Caki2 (cell line): ENCODE results near the gene TMC5. TPM values are rescaled to one million over a fixed set of nuclear protein-coding genes. Genes with fewer than 3 reads are reported as not detected.

Experiments used
- DNase-seq: peaks from one replicate; pipeline ENCODE4 v3.0.0-alpha.2; 2015; ENCODE audit warnings: low read depth
- in situ Hi-C: cut with HindIII; loops from 2 replicates; pipeline ENCODE4 v1.10.0; 2016; ENCODE audit warnings: low sequenced_read_pairs, low pct_unique_long_range_greater_than_20kb, mixed read lengths
- total RNA-seq: library from RNA; depleted of rRNA; stranded (reverse); fragments of >200 nt; shearing (Covaris generic); gene quantifications from 2 replicates; pipeline ENCODE4 v1.2.3, GENCODE V29; 2014; ENCODE audit warnings: low replicate concordance

The TMC5 gene
- total RNA-seq, 1 experiment from 2014 or later = 0.10 TPM

- DNase-seq = no peak
- in situ Hi-C loops = no loop called here
Measured at GRCh38 chr16:19443659-19444058, 26.0 kb downstream of the TMC5 start.

GRCh38 chr16:19446300-19446846, 28.7 kb downstream of the TMC5 start:
- no peak for DNase-seq
- in situ Hi-C loops = no loop called here

- DNase-seq = no peak
- in situ Hi-C loops = no loop called here
Measured at GRCh38 chr16:19446886-19447285, 29.2 kb downstream of the TMC5 start.

- in situ Hi-C loops = no loop called here
- no peak for DNase-seq
Measured at GRCh38 chr16:19450186-19450585, 32.5 kb downstream of the TMC5 start.

GRCh38 chr16:19458722-19459379, 41.2 kb downstream of the TMC5 start:
- DNase-seq = no peak
- in situ Hi-C loops = no loop called here

- no peak for DNase-seq
- in situ Hi-C loops = no loop called here
Measured at GRCh38 chr16:19460397-19460796, 42.7 kb downstream of the TMC5 start.

GRCh38 chr16:19463468-19464315, 46.0 kb downstream of the TMC5 start:
- in situ Hi-C loops = no loop called here
- no peak for DNase-seq

GRCh38 chr16:19468300-19468699, 50.6 kb downstream of the TMC5 start:
- DNase-seq = no peak
- in situ Hi-C loops = no loop called here

- in situ Hi-C loops = no loop called here
- DNase-seq = no peak
Measured at GRCh38 chr16:19472482-19472881, 54.8 kb downstream of the TMC5 start.

- in situ Hi-C loops = no loop called here
- DNase-seq = no peak
Measured at GRCh38 chr16:19474617-19475016, 56.9 kb downstream of the TMC5 start.

- no peak for DNase-seq
- in situ Hi-C loops = no loop called here
Measured at GRCh38 chr16:19478505-19478904, 60.8 kb downstream of the TMC5 start.

GRCh38 chr16:19479302-19479721, 61.6 kb downstream of the TMC5 start:
- in situ Hi-C loops = no loop called here

GRCh38 chr16:19481296-19481695, 63.6 kb downstream of the TMC5 start:
- in situ Hi-C loops = no loop called here
- no peak for DNase-seq

More at GRCh38 chr16:19479302-19479721, 61.6 kb downstream of the TMC5 start:
- DNase-seq = no peak

- DNase-seq = no peak
- in situ Hi-C loops = no loop called here
Measured at GRCh38 chr16:19481769-19482168, 64.1 kb downstream of the TMC5 start.

GRCh38 chr16:19482291-19482690, 64.6 kb downstream of the TMC5 start:
- DNase-seq = no peak
- in situ Hi-C loops = no loop called here

GRCh38 chr16:19484096-19484495, 66.4 kb downstream of the TMC5 start:
- DNase-seq = no peak
- in situ Hi-C loops = no loop called here

GRCh38 chr16:19485611-19486010, 67.9 kb downstream of the TMC5 start:
- in situ Hi-C loops = no loop called here
- DNase-seq = no peak

- in situ Hi-C loops = no loop called here
- DNase-seq = no peak
Measured at GRCh38 chr16:19486051-19486450, 68.4 kb downstream of the TMC5 start.

- no peak for DNase-seq
- in situ Hi-C loops = no loop called here
Measured at GRCh38 chr16:19486750-19487325, 69.2 kb downstream of the TMC5 start.
